ENCODE data around the gene UNKL.
A peak's percentile ranks its signal among the peaks of the same experiment; 100 is the strongest.

The UNKL gene

DNA sequence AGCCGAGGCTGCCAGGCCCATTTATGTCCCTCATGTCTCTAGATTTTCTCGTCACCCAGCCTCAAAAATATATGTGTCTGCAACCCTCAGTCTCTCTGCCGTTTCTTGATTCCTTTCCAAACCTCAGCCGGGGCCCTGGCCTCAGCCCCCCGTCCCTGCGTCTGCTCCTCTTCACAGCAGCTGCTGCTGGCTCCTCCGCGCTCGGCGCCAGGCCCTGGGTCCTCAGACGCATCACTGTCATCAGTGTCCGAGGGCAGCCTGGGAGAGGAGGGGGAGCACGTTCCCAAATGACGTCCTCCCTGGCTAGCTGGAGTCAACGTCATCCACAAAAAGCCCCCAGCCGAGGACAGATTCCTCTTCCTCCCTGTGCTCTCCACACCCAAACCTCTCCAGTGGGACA is 65.2 kb downstream of the UNKL start:
- no peak for DNase-seq

DNA sequence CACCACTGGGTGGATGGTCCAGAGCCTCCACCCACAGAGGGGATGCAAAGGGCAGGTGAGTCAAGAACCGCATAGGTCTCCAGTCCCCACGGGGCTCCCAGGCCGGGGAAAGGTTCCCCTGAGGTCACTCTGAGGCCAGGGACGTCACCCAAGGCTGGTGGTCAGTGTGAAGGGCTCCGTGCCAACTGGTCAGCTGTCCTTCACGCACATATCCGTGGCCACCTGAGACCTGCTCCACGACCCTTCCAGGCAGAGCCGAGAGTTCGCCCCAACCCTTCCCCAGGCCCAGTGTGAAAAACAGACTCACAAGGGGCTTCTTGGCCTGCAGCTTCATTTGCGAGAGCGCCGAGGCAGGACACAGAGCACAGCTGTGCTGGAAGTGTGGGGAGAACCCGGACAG is 65.6 kb downstream of the UNKL start:
- DNase-seq: no peak

DNA sequence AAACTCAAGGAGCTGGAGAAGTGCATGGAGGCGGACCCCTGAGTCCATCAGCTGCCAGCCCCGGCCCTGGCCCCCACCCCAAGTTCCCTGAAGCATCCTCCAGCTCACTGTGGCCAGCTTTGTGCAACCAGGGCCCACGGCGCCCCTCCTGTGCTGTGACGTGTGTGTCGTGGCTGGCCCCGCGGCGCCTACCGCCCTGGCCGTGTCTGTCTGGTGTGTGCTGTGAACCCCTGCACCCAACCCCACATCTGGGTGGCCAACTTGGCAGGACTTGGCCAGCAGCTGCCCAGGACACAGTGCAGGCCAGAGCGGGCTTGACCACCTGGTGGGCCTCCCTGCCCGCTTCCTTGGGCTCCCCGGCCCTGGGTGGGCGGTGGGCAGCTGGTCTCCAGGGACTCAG is 66.1 kb downstream of the UNKL start:
- DNase-seq: no peak

DNA sequence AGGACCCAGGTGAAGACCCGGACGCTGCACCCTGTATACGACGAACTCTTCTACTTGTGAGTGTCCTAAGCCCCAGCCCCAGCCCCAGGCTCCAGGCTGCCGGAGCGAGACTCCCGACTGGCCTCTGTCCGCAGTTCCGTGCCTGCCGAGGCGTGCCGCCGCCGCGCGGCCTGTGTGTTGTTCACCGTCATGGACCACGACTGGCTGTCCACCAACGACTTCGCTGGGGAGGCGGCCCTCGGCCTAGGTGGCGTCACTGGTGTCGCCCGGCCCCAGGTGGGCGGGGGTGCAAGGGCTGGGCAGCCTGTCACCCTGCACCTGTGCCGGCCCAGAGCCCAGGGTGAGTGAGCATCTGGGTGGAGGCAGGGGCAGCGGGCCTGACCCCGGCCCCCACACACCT is 66.5 kb downstream of the UNKL start:
- DNase-seq: no peak

DNA sequence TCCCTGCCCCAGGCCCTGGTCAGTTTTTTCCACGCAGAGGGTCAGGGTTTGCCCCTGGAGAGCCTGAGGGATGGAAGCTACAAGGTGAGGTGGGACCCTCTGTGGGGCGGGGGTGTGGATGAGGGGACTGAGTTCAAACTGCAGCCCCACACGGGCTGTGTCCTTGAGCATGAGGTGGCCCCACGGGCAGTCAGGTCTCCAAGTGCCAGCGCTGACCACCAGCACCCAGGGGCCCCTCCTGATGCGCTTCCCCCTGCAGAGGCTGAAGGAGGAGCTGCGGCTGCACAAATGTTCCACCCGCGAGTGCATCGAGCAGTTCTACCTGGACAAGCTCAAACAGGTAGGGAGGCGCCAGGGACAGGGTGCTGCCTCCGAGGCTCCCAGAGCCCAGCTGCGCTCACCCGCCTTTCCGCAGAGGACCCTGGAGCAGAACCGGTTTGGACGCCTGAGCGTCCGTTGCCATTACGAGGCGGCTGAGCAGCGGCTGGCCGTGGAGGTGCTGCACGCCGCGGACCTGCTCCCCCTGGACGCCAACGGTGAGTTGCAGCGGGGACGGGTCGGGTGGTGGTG is 67.1 kb downstream of the UNKL start:
- no peak for DNase-seq

DNA sequence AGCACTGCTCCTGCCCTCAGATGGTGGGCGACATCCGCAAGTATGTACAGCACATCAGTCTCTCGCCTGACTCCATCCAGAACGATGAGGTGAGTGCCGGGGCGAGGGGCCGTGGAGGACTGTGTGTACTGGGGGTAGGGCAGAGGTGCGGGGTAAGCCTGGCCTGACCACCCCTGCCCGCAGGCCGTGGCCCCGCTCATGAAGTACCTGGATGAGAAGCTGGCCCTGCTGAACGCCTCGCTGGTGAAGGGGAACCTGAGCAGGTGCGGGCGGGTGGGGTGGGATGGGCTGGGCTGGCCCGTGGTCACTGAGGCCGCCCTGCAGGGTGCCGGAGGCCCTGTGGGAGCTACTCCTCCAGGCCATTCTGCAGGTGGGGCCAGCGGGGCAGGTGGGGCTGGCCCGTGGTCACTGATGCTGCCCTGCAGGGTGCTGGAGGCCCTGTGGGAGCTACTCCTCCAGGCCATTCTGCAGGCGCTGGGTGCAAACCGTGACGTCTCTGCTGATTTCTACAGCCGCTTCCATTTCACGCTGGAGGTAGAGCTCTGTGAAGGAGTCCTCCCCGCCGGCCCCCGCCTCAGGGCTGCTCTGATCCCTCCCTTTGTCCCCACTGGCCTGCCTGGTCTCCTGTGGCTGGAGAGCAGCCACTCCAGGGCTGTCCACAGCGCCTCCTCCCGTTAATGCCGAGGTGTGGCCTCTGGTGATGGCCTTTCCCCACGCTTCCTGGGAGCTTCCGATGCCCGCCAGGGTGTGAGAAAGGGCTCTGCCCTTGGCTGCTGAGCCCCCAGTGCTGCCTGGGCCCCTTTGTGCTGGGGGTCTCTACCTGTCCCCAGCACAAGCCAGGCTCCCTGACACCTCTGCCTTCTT is 67.8 kb downstream of the UNKL start:
- no peak for DNase-seq

DNA sequence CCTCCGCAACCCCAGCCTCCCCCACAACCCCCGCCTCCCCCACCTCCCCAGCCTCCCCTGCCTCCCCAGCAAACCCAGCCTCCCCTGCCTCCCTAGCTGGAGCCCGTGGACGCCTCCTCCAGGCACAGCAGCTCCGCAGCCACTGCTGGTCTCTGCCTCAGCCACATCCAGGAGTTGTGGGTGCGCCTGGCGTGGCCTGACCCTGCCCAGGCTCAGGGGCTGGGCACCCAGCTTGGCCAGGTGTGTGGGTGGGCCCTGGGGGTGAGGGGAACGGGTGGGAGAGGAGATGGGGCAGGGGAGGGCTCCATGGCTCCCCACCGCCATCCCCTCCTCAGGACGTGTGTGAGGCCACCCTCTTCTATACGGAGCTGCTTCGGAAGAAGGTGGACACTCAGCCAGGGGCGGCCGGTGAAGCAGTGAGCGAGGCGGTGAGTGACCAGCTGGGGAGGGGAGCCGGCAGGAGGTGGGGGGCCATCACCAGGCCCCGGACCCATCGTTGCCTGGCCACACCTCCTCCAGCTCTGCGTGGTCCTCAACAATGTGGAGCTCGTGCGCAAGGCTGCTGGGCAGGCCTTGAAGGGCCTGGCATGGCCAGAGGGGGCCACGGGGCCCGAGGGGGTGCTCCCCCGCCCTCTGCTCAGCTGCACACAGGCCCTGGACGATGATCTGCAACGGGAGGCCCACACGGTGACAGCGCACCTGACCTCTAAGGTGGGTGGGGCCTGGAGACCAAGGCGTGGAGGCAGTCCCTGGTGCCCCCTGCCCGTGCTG is 68.7 kb downstream of the UNKL start:
- DNase-seq: no peak

DNA sequence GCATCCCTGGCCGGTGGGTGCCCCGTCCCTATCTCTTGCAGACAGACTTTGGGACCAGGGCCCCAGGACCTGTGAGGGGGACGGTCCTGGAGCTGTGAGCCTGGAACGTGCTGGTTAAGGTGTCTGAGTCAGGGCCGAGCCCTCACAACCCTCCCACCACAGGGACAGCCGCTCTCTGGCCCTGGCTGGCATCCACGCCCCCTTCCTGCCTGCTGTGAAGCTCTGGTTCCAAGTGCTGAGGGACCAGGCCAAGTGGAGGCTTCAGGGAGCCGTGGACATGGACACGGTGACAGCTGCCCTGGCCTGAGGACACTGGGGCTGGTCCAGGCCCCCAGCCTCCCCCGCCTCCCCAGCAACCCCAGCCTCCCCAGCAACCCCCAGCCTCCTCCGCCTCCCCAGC is 69.4 kb downstream of the UNKL start:
- DNase-seq: no peak

DNA sequence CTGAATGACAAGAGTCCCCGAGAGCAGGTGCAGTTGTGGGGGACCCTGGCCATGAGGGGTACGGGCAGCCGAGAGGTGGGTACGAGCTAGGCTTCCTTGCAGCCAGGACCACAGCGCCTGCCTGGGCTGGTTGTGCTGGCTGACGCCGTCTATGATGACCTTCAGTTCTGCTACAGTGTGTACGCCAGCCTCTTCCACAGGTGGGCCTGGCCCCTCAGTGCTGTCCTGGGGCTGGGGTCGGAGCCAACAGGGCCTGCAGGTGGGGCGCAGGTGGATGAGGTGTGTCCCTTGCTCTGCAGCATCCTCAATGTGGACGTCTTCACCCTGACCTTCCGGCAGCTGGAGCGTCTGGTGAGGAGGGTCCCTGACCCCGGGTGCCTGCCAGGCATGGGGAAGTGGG is 70.0 kb downstream of the UNKL start:
- no peak for DNase-seq

DNA sequence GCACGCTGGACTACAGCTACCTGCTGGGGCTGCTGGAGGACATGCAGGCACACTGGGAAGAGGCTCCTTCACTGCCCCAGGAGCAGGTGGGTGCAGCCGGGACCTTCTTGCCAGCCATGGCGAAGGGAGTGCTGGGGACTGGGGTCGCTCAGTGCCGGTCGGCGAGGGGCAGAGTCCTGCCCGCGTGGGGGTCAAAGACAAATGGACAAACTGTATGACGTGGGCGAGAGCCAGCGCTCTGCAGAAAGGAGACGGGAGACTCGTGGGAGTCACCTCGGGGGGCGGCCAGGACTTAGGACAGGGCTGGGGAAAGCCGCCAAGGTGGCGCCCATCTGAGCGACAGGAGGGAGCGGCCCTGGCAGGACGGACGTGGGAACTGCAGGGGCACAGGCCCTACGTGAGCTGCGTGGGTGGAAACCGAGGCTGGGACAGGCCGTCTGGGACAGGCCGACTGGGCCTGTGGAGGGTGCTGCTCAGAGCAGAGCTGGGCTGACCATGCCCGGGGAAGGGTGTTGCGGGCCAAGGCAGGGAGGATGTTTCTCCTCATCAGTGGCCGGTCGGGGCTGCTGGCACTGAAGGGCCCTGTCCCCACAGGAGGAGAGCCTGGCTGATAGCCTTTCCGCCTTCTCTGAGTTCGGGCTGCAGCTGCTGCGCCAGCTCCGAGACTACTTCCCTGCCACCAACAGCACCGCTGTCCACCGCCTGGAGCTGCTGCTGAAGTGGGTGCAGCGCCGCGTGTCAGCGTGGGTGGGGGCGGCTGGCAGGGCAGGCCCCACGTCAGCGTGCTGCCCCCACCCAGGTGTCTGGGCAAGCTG is 70.9 kb downstream of the UNKL start:
- no peak for DNase-seq

DNA sequence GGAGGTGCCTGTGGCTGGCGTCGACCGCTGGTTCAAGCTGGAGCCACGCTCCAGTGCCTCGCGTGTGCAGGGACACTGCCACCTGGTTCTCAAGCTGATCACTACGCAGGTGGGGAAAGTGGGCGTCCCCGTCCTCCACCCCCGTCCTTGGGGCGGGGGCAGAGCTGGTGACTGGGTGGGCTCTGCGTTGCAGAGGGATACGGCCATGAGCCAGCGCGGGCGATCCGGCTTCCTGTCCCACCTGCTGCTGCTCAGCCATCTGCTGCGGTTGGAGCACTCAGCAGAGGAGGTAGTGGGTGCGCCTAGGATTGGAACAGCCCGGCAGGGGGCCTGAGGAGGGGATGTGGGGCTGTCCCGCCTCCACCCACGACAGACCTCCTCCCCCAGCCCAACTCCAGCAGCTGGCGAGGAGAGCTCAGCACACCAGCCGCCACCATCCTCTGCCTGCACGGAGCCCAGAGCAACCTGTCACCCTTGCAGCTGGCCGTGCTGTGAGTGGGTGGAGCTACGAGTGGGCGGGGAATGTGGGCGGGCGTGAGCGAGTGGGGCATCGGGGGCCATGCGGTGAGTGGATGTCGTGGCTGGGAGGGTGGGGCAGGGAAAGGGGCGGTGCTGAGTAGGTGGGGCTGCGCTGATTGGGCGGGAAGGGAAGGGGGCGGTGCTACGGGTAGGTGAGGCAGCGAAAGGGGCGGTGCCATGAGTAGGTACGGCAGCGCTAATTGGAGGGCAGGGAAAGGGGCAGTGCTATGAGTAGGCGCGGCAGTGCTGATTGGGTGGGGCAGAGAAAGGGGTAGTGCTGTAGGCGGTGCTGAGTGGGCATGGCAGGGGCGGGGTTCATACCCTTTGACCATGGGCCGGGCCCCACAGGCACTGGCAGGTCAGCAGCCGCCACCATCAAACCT is 71.7 kb downstream of the UNKL start:
- DNase-seq: peak; percentile 99

DNA sequence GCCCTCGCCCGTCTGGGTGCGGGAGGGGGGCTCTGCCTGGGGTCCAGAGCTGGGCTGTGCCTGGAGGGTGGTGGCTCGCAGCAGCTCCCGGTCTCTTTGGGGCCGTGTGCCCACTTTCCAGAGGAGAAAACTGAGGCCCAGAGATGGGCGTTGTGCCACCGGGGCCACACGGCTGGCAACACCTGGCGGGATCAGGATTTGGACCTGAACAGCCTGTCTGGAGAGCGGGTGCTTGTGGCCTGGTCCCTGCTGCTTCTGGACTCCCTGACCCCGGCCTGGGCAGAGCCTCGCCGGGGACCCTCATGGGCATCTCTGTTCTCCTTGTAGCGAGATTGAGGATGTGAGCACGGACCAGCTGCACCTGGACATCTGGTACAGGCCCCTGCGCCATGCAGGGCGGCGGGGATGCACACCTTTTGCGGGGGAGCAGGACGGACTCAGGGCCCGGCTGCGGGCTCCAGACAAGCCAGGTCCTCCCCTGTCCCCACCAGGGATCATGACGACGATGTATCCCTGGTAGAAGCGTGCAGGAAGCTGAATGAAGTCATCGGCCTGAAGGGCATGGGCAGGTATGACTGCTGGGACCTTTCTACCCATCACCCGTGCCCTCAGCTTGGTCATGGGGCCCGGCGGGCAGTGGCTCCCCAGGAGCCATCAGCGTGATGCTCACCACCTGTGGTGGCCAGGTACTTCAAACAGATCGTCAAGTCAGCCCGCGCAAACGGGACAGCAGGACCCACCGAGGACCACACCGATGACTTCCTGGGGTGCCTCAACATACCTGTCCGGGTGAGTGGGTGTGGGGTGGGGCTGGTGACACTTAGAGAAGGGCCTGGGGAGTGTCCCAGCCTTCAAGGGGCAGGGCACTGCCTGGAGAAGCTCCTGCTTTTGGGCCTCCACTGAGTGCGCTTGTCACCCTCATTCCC is 72.7 kb downstream of the UNKL start:
- no peak for DNase-seq

DNA sequence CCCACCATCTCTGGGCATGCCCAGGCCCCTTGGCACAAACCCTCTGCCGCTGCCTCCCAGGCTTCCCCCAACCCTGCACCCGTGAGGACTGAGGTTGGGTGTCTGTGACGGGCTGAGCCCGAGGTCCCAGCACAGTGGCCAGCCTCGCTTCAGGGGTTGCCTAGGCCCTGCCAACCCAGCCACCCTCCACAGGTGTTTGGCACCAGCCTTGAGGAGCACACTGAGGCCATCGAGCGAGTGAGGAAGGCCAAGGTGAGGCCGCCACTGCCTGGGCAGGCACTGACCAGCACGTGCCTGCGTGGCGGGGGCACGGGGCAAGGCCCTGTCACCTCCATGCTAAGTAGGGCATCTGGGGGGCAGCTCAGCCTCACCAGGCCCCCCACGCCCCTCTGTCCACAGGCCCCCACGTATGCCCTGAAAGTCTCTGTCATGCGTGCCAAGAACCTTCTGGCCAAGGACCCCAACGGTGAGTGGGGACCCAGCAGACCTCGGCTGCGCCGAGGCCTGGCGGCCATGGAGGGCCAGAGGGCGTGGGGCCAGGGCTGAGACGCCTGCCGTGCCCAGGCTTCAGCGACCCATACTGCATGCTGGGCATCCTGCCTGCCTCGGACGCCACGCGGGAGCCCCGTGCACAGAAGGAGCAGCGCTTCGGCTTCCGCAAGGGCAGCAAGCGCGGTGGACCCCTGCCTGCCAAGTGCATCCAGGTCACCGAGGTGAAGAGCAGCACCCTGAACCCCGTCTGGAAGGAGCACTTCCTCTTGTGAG is 73.6 kb downstream of the UNKL start:
- DNase-seq: no peak

DNA sequence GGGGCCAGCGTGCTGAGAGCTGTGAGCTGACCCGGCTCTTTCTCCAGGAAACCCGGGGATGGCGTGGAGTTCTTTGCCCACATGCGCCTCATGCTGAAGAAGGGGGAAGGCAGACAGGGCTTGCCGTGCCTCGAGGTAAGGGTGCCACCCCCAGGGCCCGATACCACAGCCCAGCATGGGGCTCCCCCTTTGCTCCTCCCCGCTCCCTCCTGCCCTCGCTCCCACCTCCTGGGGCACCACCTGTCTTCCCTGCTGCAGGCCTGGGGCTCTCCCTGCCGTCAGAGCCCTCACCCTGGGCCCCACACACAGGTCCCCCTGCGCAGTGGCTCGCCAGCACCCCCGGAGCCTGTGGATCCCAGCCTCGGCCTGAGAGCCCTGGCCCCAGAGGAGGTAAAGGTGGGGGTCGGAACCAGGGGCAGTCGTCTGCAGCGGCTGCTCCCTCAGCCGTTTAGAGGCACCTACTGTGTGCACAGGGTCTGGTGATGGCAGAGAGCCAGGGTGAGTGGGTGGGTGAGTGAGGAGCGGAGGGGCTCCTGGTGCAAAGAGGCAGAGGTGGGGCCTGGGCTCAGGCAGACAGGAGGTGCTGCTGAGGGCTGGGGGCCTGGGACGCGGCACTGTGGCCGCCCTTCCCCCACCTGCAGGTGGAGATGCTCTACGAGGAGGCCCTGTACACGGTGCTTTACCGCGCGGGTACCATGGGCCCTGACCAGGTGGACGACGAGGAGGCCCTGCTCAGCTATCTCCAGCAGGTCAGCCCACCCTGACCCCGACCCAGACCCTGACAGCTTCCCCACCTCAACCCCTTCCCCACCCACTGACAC is 75.4 kb downstream of the UNKL start:
- no peak for DNase-seq

DNA sequence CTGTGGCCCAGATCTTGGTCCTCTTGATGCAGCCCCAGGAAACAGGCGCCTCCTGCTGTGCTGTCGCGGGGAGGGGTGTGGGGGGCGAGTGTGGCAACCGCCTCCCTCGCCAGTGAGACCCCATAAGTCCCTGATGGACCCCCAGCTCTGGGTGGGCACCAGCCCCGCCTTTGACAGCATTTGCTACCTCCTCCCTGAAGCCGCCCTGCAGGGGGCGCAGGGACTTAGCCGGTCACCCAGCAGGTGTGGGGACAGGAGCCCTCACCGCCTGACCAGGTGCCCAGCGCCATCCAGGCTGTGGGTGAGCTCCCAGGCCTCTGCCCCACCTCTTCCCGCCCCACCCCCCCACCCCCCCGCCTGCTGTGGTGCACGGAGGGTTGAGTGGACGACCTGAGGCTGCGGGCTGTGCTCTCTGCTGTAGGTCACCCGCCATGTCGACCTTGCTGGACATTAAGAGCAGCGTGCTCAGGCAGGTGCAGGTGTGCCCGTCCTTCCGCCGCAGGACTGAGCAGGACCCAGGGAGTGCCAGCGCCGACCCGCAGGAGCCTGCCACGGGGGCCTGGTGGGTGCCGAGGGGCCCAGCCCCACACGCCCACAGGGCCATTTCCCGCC is 76.3 kb downstream of the UNKL start:
- DNase-seq: no peak

DNA sequence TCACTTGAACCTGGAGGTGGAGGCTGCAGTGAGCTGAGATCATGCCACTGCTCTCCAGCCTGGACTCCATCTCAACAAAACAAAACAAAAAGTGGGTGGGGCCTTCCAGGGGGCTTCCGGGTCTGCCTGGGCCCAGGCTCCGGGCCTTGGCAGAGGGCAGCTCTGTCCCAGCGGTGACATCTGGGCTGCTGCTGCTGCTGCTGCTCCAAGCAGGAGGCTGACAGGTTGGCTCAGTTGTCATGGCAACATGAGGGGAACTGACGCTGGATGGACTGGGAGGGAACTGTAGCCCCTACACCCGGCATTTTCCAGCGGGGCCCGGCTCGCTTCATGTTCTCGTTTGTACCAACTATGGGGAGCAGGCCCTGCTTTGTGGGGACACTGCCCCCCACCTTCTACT is 77.0 kb downstream of the UNKL start:
- DNase-seq: no peak

DNA sequence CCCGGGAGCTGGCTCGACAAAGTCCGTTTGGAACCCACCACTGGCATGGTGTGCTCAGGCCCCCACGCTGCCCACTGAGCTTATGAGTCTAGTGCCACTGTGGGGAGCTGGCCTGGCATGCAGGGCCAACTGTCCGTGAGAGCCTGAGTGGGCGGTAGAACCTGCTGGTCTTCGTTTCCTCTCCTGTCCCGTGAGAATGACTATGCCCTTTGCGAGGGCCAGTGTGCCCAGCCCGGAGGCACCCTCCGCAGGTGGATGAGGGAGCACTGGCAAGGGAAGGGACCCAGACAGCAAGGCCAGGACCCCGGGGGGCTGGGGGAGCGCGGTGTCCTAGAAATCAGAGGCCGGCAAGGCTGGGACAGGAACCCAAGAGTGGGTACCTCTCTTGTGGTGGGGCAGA is 77.9 kb downstream of the UNKL start:
- no peak for DNase-seq

DNA sequence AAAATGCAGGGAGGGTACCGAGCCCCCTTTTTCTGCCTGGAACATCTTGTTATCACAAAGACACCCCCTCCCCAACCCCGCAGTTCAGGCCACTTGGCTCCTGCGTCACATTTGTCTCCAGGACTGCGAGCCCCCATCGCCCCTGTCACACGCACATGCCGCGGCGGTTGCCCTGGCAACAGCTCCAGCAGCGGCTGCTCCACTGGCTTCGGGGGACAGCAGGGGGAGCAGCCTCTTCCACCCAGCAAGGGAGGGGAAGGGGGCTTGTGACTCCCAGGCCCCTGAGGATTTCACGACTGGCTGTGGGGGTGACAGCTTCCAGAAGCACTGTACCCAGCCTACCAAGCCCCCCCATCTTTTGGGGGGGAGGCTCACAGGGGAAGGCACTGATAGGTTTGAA is 78.5 kb downstream of the UNKL start:
- no peak for DNase-seq
